B cell (primary cell): ENCODE data around the gene LAX1. TPM values are rescaled to one million over a fixed set of nuclear protein-coding genes. Genes with fewer than 3 reads are reported as not detected.

Source experiments
- ATAC-seq: fragments of 200-7000 bp; cut with Tn5 transposase; one replicate; pipeline ENCODE4 v1.10.0; 2021; ENCODE audit warnings: low read depth, mild to moderate bottlenecking, moderate number of reproducible peaks, moderate library complexity
- CTCF ChIA-PET: fragments of 350-600 bp; sonication (Branson Sonifier 250); formaldehyde crosslinking; loops from one replicate; lab custom pipeline; 2021; ENCODE audit warnings: antibody characterized with exemption, inconsistent platforms; lab: Charles Lee
- POLR2A ChIA-PET: fragments of 350-600 bp; sonication (Branson Sonifier 250); formaldehyde crosslinking; loops from one replicate; lab custom pipeline; 2021; ENCODE audit warnings: antibody characterized with exemption; lab: Charles Lee
- DNase-seq: peaks from one replicate; pipeline ENCODE4 v3.0.0; 2013
- H2AFZ ChIP-seq: 2 replicates; pipeline ENCODE4 v1.6.1; 2012; ENCODE audit warnings: mild to moderate bottlenecking, low read depth, low read length; ENCODE audit not compliant: insufficient read depth, poor library complexity, severe bottlenecking
- H3K27ac ChIP-seq, 2 donors: 1 replicate in 1 of 2; 2 replicates in 1 of 2; pipeline ENCODE4 v1.5.1; 2012 to 2013; ENCODE audit warnings: low read length in 2 of 2, mild to moderate bottlenecking in 2 of 2, moderate library complexity in 1 of 2
- H3K27me3 ChIP-seq, 4 experiments: fragments of 200-600 bp in 1 of 4; sonication (generic) in 1 of 4; replicated peaks in 1 of 4; 1 replicate in 2 of 4; 2 replicates in 2 of 4; pipeline versions ENCODE4 v1.6.1 to v1.7.0; 2013 to 2016; ENCODE audit warnings: low read length in 3 of 4, mild to moderate bottlenecking in 2 of 4, mixed read lengths in 1 of 4, moderate library complexity in 1 of 4; ENCODE audit not compliant: insufficient read depth in 4 of 4, control insufficient read depth in 3 of 4; ENCODE audit errors: control extremely low read depth in 1 of 4
- H3K36me3 ChIP-seq, 2 experiments: replicated peaks in 1 of 2; 1 replicate in 1 of 2; 2 replicates in 1 of 2; pipeline versions ENCODE4 v1.6.1 to v1.7.1; 2013; ENCODE audit warnings: low read length in 1 of 2; ENCODE audit not compliant: insufficient read depth in 2 of 2, control insufficient read depth in 1 of 2; ENCODE audit errors: control extremely low read depth in 1 of 2, extremely low read depth in 1 of 2
- H3K4me1 ChIP-seq, 2 donors: fragments of 200-600 bp in 1 of 2; sonication (generic) in 1 of 2; 1 replicate in 1 of 2; 2 replicates in 1 of 2; pipeline versions ENCODE4 v1.5.1 to v1.6.1; 2013 to 2017; ENCODE audit warnings: low read length in 2 of 2; ENCODE audit not compliant: control insufficient read depth in 2 of 2, insufficient read depth in 2 of 2
- H3K4me2 ChIP-seq: replicated peaks from 2 replicates; pipeline ENCODE3; 2012; ENCODE audit warnings: mild to moderate bottlenecking, low read depth, low read length; ENCODE audit not compliant: poor library complexity, severe bottlenecking
- H3K4me3 ChIP-seq, 5 experiments: fragments of 200-600 bp in 1 of 5; sonication (generic) in 1 of 5; 1 replicate in 3 of 5; 2 replicates in 2 of 5; pipeline versions ENCODE4 v1.5.1 to v1.7.0; 2011 to 2016; ENCODE audit warnings: low read length in 4 of 5, mild to moderate bottlenecking in 4 of 5, low read depth in 2 of 5, control low read depth in 1 of 5, moderate library complexity in 1 of 5; ENCODE audit not compliant: insufficient read depth in 1 of 5; ENCODE audit errors: control extremely low read depth in 1 of 5, extremely low read depth in 1 of 5
- H3K79me2 ChIP-seq: fragments of 200-600 bp; sonication (generic); one replicate; pipeline ENCODE4 v1.6.0; 2016; ENCODE audit warnings: low read length; ENCODE audit not compliant: control insufficient read depth, insufficient read depth
- H3K9ac ChIP-seq: fragments of 200-600 bp; sonication (generic); 2 replicates; pipeline ENCODE4 v1.6.1; 2017; ENCODE audit warnings: mild to moderate bottlenecking, low read length, moderate library complexity
- H3K9me3 ChIP-seq, 3 donors: one replicate each; pipeline versions ENCODE4 v1.6.1 to v1.7.1; 2013; ENCODE audit warnings: low read length in 2 of 3; ENCODE audit not compliant: control insufficient read depth in 2 of 3, insufficient read depth in 1 of 3; ENCODE audit errors: control extremely low read depth in 1 of 3
- H4K20me1 ChIP-seq: 2 replicates; pipeline ENCODE4 v1.6.0; 2012; ENCODE audit warnings: mild to moderate bottlenecking, low read length; ENCODE audit not compliant: insufficient read depth, control insufficient read depth, poor library complexity, severe bottlenecking
- H3K27ac Mint-ChIP-seq: one replicate; pipeline ENCODE4 v1.8.0; 2021; ENCODE audit warnings: mixed read lengths
- H3K27me3 Mint-ChIP-seq: one replicate; pipeline ENCODE4 v1.8.0; 2021; ENCODE audit warnings: mixed read lengths
- H3K4me1 Mint-ChIP-seq: one replicate; pipeline ENCODE4 v1.8.0; 2021; ENCODE audit warnings: mixed read lengths
- H3K4me3 Mint-ChIP-seq: one replicate; pipeline ENCODE4 v1.8.0; 2021; ENCODE audit warnings: mixed read lengths
- H3K9me3 Mint-ChIP-seq: one replicate; pipeline ENCODE4 v1.8.0; 2022; ENCODE audit warnings: mixed read lengths; ENCODE audit not compliant: insufficient read depth
- EZH2 ChIP-seq: IDR thresholded peaks from 2 replicates; pipeline ENCODE4 v1.6.1; 2012; ENCODE audit warnings: borderline replicate concordance, low read depth, mild to moderate bottlenecking, moderate library complexity, low read length; ENCODE audit not compliant: insufficient read depth, poor library complexity, severe bottlenecking
- WGBS: methylation state at CpG from one replicate; pipeline ENCODE4 v1.1.5; 2013; ENCODE audit warnings: missing lambda C conversion rate; ENCODE audit not compliant: insufficient coverage; 5-methylcytosine and 5-hydroxymethylcytosine counted together
- intact Hi-C: fragments of 100-400 bp; cut with micrococcal nuclease; formaldehyde crosslinking; loops from one replicate; pipeline ENCODE4 v1.10.0; 2022
- polyA plus RNA-seq: library from polyadenylated mRNA; depleted of rRNA; stranded (reverse); fragments of >200 nt; gene quantifications from 2 replicates; pipeline ENCODE4 v1.2.3, GENCODE V29; 2012
- total RNA-seq, 2 donors: library from RNA; stranded (reverse); fragments of 120-200 nt in 1 of 2; gene quantifications; 1 replicate in 1 of 2; 2 replicates in 1 of 2; pipeline versions ENCODE4 v1.2.3 to v1.2.4, GENCODE V29; 2013 to 2022
- TF ChIP-seq, protein P1 (sequence below): fragments of 200-600 bp; IDR thresholded peaks from one replicate; pipeline ENCODE4 v1.8.0; 2022; ENCODE audit warnings: antibody characterized with exemption, mild to moderate bottlenecking

The LAX1 gene
- total and polyA plus RNA-seq, 2 donors (not counting 1 experiment from before 2014, with no cell fraction given), result 11.3 to 20.5 TPM

DNA sequence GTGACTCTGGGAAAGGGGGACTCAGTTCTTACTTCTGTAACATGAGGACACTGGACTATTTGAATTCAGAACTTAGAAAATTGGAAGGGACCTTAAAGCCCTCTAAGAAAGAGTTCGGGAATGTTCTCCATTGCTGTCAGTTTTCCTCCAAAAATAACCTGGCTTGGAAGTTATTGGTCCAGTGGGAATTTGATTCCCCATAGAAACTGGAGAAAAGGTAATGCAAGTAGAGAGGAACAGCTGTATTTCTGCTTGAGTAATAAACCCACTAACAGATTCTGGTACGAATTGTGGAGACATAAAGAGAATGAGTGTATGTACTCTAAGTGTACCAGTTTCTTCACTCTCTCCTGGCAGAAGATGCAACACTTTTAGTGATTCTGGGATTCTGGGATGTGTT lies 32.2 kb downstream of the LAX1 start:
- no peaks in the 10 kb centered on the region for H3K9me3 Mint-ChIP-seq
- H3K4me1 ChIP-seq, result peaks cover 37% of the 10 kb centered on the region in 2 donors
- H4K20me1 ChIP-seq, result peaks cover 41% of the 10 kb centered on the region
- no peaks in the 10 kb centered on the region for H3K27me3 Mint-ChIP-seq
- H3K27ac Mint-ChIP-seq, result peak overlapping the region; percentile 20
- peaks cover 56% of the 10 kb centered on the region for H3K4me1 Mint-ChIP-seq
- no peak overlapping the region for H3K4me3 ChIP-seq
- H3K4me2 ChIP-seq, result peak overlapping the region; percentile 84
- H3K36me3 ChIP-seq, result peaks cover 2 to 40% of the 10 kb centered on the region in 2 experiments
- intact Hi-C loops, result loop anchor here (10.0 kb wide), 2 partner anchors 772 to 842 kb away; partner anchors contain the start of genes ADIPOR1 and PPFIA4
- ATAC-seq, result no peak
- TF ChIP-seq, protein P1, sequence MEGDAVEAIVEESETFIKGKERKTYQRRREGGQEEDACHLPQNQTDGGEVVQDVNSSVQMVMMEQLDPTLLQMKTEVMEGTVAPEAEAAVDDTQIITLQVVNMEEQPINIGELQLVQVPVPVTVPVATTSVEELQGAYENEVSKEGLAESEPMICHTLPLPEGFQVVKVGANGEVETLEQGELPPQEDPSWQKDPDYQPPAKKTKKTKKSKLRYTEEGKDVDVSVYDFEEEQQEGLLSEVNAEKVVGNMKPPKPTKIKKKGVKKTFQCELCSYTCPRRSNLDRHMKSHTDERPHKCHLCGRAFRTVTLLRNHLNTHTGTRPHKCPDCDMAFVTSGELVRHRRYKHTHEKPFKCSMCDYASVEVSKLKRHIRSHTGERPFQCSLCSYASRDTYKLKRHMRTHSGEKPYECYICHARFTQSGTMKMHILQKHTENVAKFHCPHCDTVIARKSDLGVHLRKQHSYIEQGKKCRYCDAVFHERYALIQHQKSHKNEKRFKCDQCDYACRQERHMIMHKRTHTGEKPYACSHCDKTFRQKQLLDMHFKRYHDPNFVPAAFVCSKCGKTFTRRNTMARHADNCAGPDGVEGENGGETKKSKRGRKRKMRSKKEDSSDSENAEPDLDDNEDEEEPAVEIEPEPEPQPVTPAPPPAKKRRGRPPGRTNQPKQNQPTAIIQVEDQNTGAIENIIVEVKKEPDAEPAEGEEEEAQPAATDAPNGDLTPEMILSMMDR, result no peak
- no peak for TF ChIP-seq EZH2
- DNase-seq, result no peak
- ChIA-PET CTCF (interaction anchor here (0.7 to 1.0 kb wide), 2 partner anchors 32 to 171 kb away, joined by 3 read pairs; no protein-coding TSS in a partner anchor), POLR2A (interaction anchor here (0.8 kb wide), 1 partner anchor 54 kb away, joined by 3 read pairs; no protein-coding TSS in a partner anchor)
- no peak overlapping the region for H2AFZ ChIP-seq
- WGBS, result 100% methylated on average over 1 of the region's 2 CpGs
- H3K27ac ChIP-seq, result peak overlapping the region in 1 of 2 donors; percentile 94
- H3K79me2 ChIP-seq, result peaks cover 67% of the 10 kb centered on the region
- no peak overlapping the region for H3K9ac ChIP-seq
- H3K9me3 ChIP-seq, result no peaks in the 10 kb centered on the region
- H3K4me3 Mint-ChIP-seq, result peak overlapping the region; percentile 88
- no peaks in the 10 kb centered on the region for H3K27me3 ChIP-seq

DNA sequence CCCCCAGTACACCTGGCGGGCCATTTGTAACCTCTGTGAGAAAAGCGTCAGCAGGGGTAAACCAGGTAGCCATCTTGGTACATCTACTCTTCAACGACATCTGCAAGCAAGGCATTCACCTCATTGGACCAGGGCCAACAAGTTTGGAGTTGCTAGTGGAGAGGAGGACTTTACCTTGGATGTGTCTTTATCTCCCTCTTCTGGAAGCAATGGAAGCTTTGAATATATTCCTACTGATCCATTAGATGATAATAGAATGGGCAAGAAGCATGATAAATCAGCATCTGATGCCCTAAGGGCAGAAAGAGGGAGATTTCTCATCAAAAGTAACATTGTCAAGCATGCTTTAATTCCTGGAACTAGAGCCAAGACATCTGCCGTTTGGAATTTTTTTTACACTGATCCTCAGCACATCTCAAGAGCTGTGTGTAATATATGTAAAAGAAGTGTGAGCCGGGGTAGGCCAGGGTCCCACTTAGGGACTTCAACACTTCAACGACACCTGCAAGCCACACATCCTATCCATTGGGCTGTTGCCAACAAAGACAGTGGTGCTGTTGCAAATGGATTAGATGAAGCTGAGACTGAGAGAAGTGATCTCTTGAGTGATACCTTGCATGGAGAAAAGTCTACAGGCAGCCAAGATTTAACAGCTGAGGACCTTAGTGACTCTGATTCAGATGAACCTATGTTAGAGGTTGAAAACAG lies 33.1 kb downstream of the LAX1 start:
- Histone ChIP-seq H3K27ac (no peak overlapping the region), H3K9ac (no peak overlapping the region), H3K36me3 (peaks cover 3 to 44% of the 10 kb centered on the region in 2 experiments), H3K27me3 (no peaks in the 10 kb centered on the region), H2AFZ (no peak overlapping the region), H4K20me1 (peaks cover 41% of the 10 kb centered on the region), H3K4me2 (no peak overlapping the region), H3K9me3 (no peaks in the 10 kb centered on the region), H3K79me2 (peaks cover 75% of the 10 kb centered on the region), H3K4me3 (no peak overlapping the region), H3K4me1 (peaks cover 37% of the 10 kb centered on the region in 2 donors)
- Mint-ChIP-seq H3K27ac (peak overlapping the region; percentile 7), H3K27me3 (no peaks in the 10 kb centered on the region), H3K4me3 (peak overlapping the region; percentile 88), H3K4me1 (peaks cover 60% of the 10 kb centered on the region), H3K9me3 (no peaks in the 10 kb centered on the region)
- no peak for DNase-seq
- WGBS, result 96% methylated on average over 3 of the region's 6 CpGs
- TF ChIP-seq EZH2, result no peak
- TF ChIP-seq, protein P1, result no peak
- ChIA-PET POLR2A (interaction anchor here (0.8 kb wide), 1 partner anchor 53 kb away, joined by 3 read pairs; no protein-coding TSS in a partner anchor), CTCF (interaction anchor here (1.0 kb wide), 1 partner anchor 172 kb away, joined by 3 read pairs; no protein-coding TSS in a partner anchor)
- intact Hi-C loops, result loop anchor here (10.0 kb wide), 2 partner anchors 773 to 843 kb away; partner anchors contain the start of genes ADIPOR1 and PPFIA4
- ATAC-seq, result no peak
